H1 (cell line): ENCODE data around the gene TEX2. TPM values are rescaled to one million over a fixed set of nuclear protein-coding genes. Genes with fewer than 3 reads are reported as not detected.

Experiments used
- CTCF ChIA-PET: fragments of 300-600 bp; sonication (Branson Sonifier 250); formaldehyde crosslinking; loops from one replicate; lab custom pipeline; 2021; ENCODE audit not compliant: partially characterized antibody; lab: Charles Lee
- POLR2A ChIA-PET: fragments of 300-600 bp; sonication (Branson Sonifier 250); formaldehyde crosslinking; loops from one replicate; lab custom pipeline; 2021; ENCODE audit warnings: inconsistent platforms; ENCODE audit not compliant: partially characterized antibody; lab: Charles Lee
- DNase-seq, 2 experiments: peaks; one replicate each; pipeline versions ENCODE4 v3.0.0 to v3.0.0-alpha.2; 2010 to 2022; ENCODE audit warnings: low spot score in 2 of 2, low read depth in 1 of 2, mixed read lengths in 1 of 2
- FAIRE-seq: peaks from 2 replicates; lab custom pipeline; 2011; peaks lifted over from hg19 to GRCh38; lab: Jason Lieb, UNC
- H2AFZ ChIP-seq: 2 replicates; pipeline ENCODE4 v1.8.1; 2012; ENCODE audit warnings: low read length, inconsistent platforms
- H2AK5ac ChIP-seq: 2 replicates; pipeline ENCODE4 v1.6.1; 2013; ENCODE audit warnings: low read depth, low read length
- H2BK120ac ChIP-seq: replicated peaks from 2 replicates; pipeline ENCODE3; 2013; ENCODE audit warnings: low read depth, low read length, inconsistent platforms
- H2BK12ac ChIP-seq: 2 replicates; pipeline ENCODE4 v1.6.1; 2013; ENCODE audit warnings: low read depth, low read length
- H2BK15ac ChIP-seq: 2 replicates; pipeline ENCODE4 v1.6.1; 2013; ENCODE audit warnings: low read length
- H2BK20ac ChIP-seq: 2 replicates; pipeline ENCODE4 v1.6.1; 2013; ENCODE audit warnings: low read length
- H2BK5ac ChIP-seq: 2 replicates; pipeline ENCODE4 v1.6.1; 2013; ENCODE audit warnings: low read depth, low read length
- H3K14ac ChIP-seq: 2 replicates; pipeline ENCODE4 v1.6.1; 2013; ENCODE audit warnings: inconsistent platforms; ENCODE audit not compliant: insufficient read length
- H3K18ac ChIP-seq: 2 replicates; pipeline ENCODE4 v1.6.1; 2013; ENCODE audit warnings: low read length; ENCODE audit errors: extremely low read depth
- H3K23ac ChIP-seq: 2 replicates; pipeline ENCODE4 v1.6.1; 2013; ENCODE audit warnings: inconsistent platforms; ENCODE audit not compliant: insufficient read length
- H3K23me2 ChIP-seq: 2 replicates; pipeline ENCODE4 v1.6.1; 2013; ENCODE audit warnings: low read depth, low read length
- H3K27ac ChIP-seq: 2 replicates; pipeline ENCODE4 v1.6.1; 2011; ENCODE audit warnings: low read depth, low read length, inconsistent platforms
- H3K27me3 ChIP-seq, 4 experiments: replicated peaks in 1 of 4; 1 replicate in 1 of 4; 2 replicates in 3 of 4; pipeline versions ENCODE4 v1.6.1 to v1.8.1; 2011 to 2013; ENCODE audit warnings: low read length in 3 of 4, mild to moderate bottlenecking in 3 of 4, inconsistent platforms in 2 of 4, mixed read lengths in 2 of 4, moderate library complexity in 1 of 4; ENCODE audit not compliant: control insufficient read depth in 3 of 4, insufficient read depth in 3 of 4; ENCODE audit errors: extremely low read depth in 1 of 4
- H3K36me3 ChIP-seq, 4 experiments: 2 replicates each; pipeline versions ENCODE4 v1.6.1 to v1.8.1; 2011 to 2013; ENCODE audit warnings: mild to moderate bottlenecking in 4 of 4, low read length in 3 of 4, moderate library complexity in 2 of 4, control low read depth in 1 of 4, inconsistent platforms in 1 of 4; ENCODE audit not compliant: insufficient read depth in 4 of 4, control insufficient read depth in 2 of 4
- H3K4ac ChIP-seq: replicated peaks from 2 replicates; pipeline ENCODE3; 2013; ENCODE audit warnings: low read length, low read depth, mixed read lengths, inconsistent platforms; ENCODE audit not compliant: insufficient read length
- H3K4me1 ChIP-seq, 4 experiments: replicated peaks in 1 of 4; 1 replicate in 1 of 4; 2 replicates in 3 of 4; pipeline versions ENCODE4 v1.6.1 to v1.8.1; 2011 to 2013; ENCODE audit warnings: low read length in 3 of 4, inconsistent platforms in 2 of 4, mixed read lengths in 1 of 4; ENCODE audit not compliant: insufficient read depth in 4 of 4, control insufficient read depth in 3 of 4
- H3K4me2 ChIP-seq, 2 experiments: 2 replicates each; pipeline versions ENCODE4 v1.6.1 to v1.8.1; 2011 to 2013; ENCODE audit warnings: low read depth in 2 of 2, low read length in 2 of 2, control low read depth in 1 of 2, inconsistent platforms in 1 of 2, mild to moderate bottlenecking in 1 of 2; ENCODE audit not compliant: insufficient read depth in 1 of 2
- H3K4me3 ChIP-seq, 4 experiments: fragments of 200-600, 300-600 bp in 1 of 4; sonication (generic), shearing (Covaris generic), sonication (Bioruptor Twin) in 1 of 4; 2 replicates each; pipeline versions ENCODE4 v1.5.1 to v1.8.1; 2011 to 2016; ENCODE audit warnings: low read length in 4 of 4, low read depth in 3 of 4, control low read depth in 2 of 4, inconsistent platforms in 2 of 4, mild to moderate bottlenecking in 2 of 4, mixed read lengths in 1 of 4, moderate library complexity in 1 of 4; ENCODE audit not compliant: insufficient read depth in 2 of 4; ENCODE audit errors: extremely low read depth in 1 of 4
- H3K56ac ChIP-seq: replicated peaks from 2 replicates; pipeline ENCODE3; 2013; ENCODE audit warnings: low read depth, mild to moderate bottlenecking, mixed read lengths, low read length, inconsistent platforms; ENCODE audit not compliant: insufficient read length
- H3K79me1 ChIP-seq: 2 replicates; pipeline ENCODE4 v1.6.1; 2013; ENCODE audit warnings: low read depth, low read length, control low read depth
- H3K79me2 ChIP-seq, 2 experiments: 2 replicates each; pipeline versions ENCODE4 v1.6.1 to v1.8.1; 2012 to 2013; ENCODE audit warnings: low read length in 2 of 2, mild to moderate bottlenecking in 2 of 2, inconsistent platforms in 1 of 2; ENCODE audit not compliant: insufficient read depth in 2 of 2, control insufficient read depth in 1 of 2
- H3K9ac ChIP-seq, 4 experiments: replicated peaks in 1 of 4; 1 replicate in 1 of 4; 2 replicates in 3 of 4; pipeline versions ENCODE4 v1.6.1 to v1.8.1; 2011 to 2013; ENCODE audit warnings: low read depth in 3 of 4, low read length in 3 of 4, control low read depth in 2 of 4, mild to moderate bottlenecking in 2 of 4, moderate library complexity in 2 of 4, inconsistent platforms in 1 of 4; ENCODE audit errors: extremely low read depth in 1 of 4
- H3K9me3 ChIP-seq, 2 experiments: 2 replicates each; pipeline versions ENCODE4 v1.6.1 to v1.8.1; 2012 to 2013; ENCODE audit warnings: mild to moderate bottlenecking in 2 of 2, moderate library complexity in 2 of 2, control low read depth in 1 of 2, inconsistent platforms in 1 of 2, low read depth in 1 of 2, low read length in 1 of 2, mixed read lengths in 1 of 2; ENCODE audit not compliant: insufficient read depth in 2 of 2
- H4K20me1 ChIP-seq, 2 experiments: replicated peaks in 1 of 2; 2 replicates each; pipeline versions ENCODE3 to v1.8.1; 2011 to 2013; ENCODE audit warnings: inconsistent platforms in 2 of 2, low read length in 2 of 2, mild to moderate bottlenecking in 1 of 2; ENCODE audit not compliant: insufficient read depth in 2 of 2, control insufficient read depth in 1 of 2
- H4K5ac ChIP-seq: 2 replicates; pipeline ENCODE4 v1.6.1; 2013; ENCODE audit warnings: low read length, low read depth, mixed read lengths, inconsistent platforms; ENCODE audit not compliant: insufficient read length
- H4K8ac ChIP-seq: 2 replicates; pipeline ENCODE4 v1.8.0; 2013; ENCODE audit warnings: mild to moderate bottlenecking, moderate library complexity, low read length, inconsistent platforms; ENCODE audit not compliant: insufficient read depth; ENCODE audit errors: extremely low read depth
- H4K91ac ChIP-seq: replicated peaks from 2 replicates; pipeline ENCODE3; 2013; ENCODE audit warnings: low read length, mixed read lengths, inconsistent platforms; ENCODE audit not compliant: insufficient read length
- RNF2 ChIP-seq: fragments of 200-900, 300-1000 bp; sonication (generic); IDR thresholded peaks from 2 replicates; pipeline ENCODE4 v1.7.1; 2016; ENCODE audit warnings: borderline replicate concordance, low read depth, mild to moderate bottlenecking, antibody characterized with exemption, low read length; ENCODE audit not compliant: poor library complexity, severe bottlenecking; ENCODE audit errors: missing control alignments
- ZNF274 ChIP-seq: IDR thresholded peaks from 2 replicates; pipeline ENCODE4 v1.7.0; 2012; ENCODE audit warnings: low read length, borderline replicate concordance; ENCODE audit errors: extremely low read depth
- WGBS, 2 experiments: shearing (Covaris generic) in 1 of 2; methylation state at CpG; one replicate each; pipeline versions ENCODE4 v1.1.6 to v1.1.7; 2013 to 2015; ENCODE audit warnings: low lambda C conversion rate in 2 of 2, mixed read lengths in 2 of 2, inconsistent platforms in 1 of 2, low coverage in 1 of 2, missing lambda C conversion rate in 1 of 2; ENCODE audit not compliant: insufficient replicate concordance in 2 of 2, insufficient coverage in 1 of 2, insufficient read length in 1 of 2; ENCODE audit errors: extremely low coverage in 1 of 2, missing lambda C conversion rate in 1 of 2; 5-methylcytosine and 5-hydroxymethylcytosine counted together
- polyA plus RNA-seq, 7 experiments: library from polyadenylated mRNA; depleted of rRNA in 3 of 7; stranded (reverse) in 5 of 7; unstranded in 2 of 7; fragments of >200 nt in 5 of 7; fragments of 200-250 nt in 2 of 7; gene quantifications; 1 replicate in 5 of 7; 2 replicates in 1 of 7; 4 replicates in 1 of 7; pipeline versions ENCODE4 v1.2.1 to v1.2.3, GENCODE V29; 2011 to 2013; ENCODE audit warnings: missing spikeins in 2 of 7, mixed read lengths in 2 of 7
- total RNA-seq: library from RNA; stranded (reverse); fragmentation: NEBNext Ultra II Directional; extraction: Animal tissue kit (Norgen Biotek cat#: 25700); gene quantifications from 2 replicates; pipeline ENCODE4 v1.2.1, GENCODE V29; 2021
- TF ChIP-seq, protein P1 (sequence below), 3 experiments: IDR thresholded peaks; 1 replicate in 2 of 3; 2 replicates in 1 of 3; pipeline versions ENCODE4 v1.5.1 to v1.6.1; 2011; ENCODE audit warnings: low read length in 3 of 3, mild to moderate bottlenecking in 3 of 3, inconsistent platforms in 2 of 3, low read depth in 1 of 3, moderate library complexity in 1 of 3; ENCODE audit not compliant: insufficient read depth in 1 of 3; ENCODE audit errors: control extremely low read depth in 1 of 3
- TF ChIP-seq, protein P2 (sequence below): IDR thresholded peaks from 2 replicates; pipeline ENCODE4 v1.6.1; 2012; ENCODE audit warnings: low read length, inconsistent platforms

Gene TEX2
- total and polyA plus RNA-seq, 2 of the 8 experiments (the other 6 are each of a cell fraction or from before 2014, with no cell fraction given), result 6.1 to 15.6 TPM

DNA sequence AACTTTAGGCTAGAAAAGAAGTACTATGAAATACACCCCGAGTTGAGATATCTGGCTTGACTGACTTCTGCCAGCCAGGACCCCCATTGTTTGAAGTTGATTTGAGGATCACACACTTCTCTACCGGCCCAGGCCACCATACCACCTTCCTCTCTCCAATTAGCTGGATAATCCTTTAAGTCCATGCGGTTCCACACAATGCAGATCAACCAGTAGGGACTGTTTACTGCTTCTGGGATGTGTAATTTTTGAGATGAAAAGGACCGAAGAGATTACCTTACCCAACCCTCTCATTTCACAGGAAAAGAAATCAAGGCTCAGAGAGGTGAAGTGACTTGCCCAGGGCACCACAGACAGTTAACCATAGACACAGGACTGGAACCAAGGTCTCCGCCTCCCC lies 153.7 kb downstream of the TEX2 start:
- no peak overlapping the region for H3K4me3 ChIP-seq
- H2AFZ ChIP-seq, result no peak overlapping the region
- ChIA-PET CTCF (interaction anchor here (0.6 to 1.8 kb wide), 5 partner anchors 12 to 107 kb away, joined by 3 to 4 read pairs (median 4); no protein-coding TSS in a partner anchor), POLR2A (interaction anchor here (1.0 to 2.1 kb wide), 2 partner anchors 9 to 20 kb away, joined by 3 to 8 read pairs; partner anchors contain the start of gene ERN1)
- H3K18ac ChIP-seq, result no peak overlapping the region
- no peaks in the 10 kb centered on the region for H4K20me1 ChIP-seq
- no peak overlapping the region for H3K27ac ChIP-seq
- 95% methylated on average over 5 of the region's 5 CpGs; no CpG with 5 or more reads in 1 of the 2 experiments for WGBS, 2 experiments
- no peak overlapping the region for H2BK5ac ChIP-seq
- no peaks in the 10 kb centered on the region for H3K79me2 ChIP-seq
- H2AK5ac ChIP-seq, result no peak overlapping the region
- no peak overlapping the region for H3K23ac ChIP-seq
- H2BK12ac ChIP-seq, result no peak overlapping the region; the same call in 1 of the 2 replicates
- no peak overlapping the region for H2BK15ac ChIP-seq
- no peak overlapping the region for H4K8ac ChIP-seq
- no peaks in the 10 kb centered on the region for H3K9me3 ChIP-seq
- H2BK120ac ChIP-seq, result no peak overlapping the region
- H4K91ac ChIP-seq, result no peak overlapping the region
- H2BK20ac ChIP-seq, result no peak overlapping the region
- H3K4me1 ChIP-seq, result peaks cover 0 to 3% (median 0%) of the 10 kb centered on the region in 4 experiments; a peak in 1 of 7 replicates
- no peak overlapping the region for H3K14ac ChIP-seq
- H3K4ac ChIP-seq, result no peak overlapping the region
- H3K27me3 ChIP-seq, result no peaks in the 10 kb centered on the region
- H3K4me2 ChIP-seq, result no peak overlapping the region
- DNase-seq (no peak), FAIRE-seq (no peak)
- no peaks in the 10 kb centered on the region for H3K23me2 ChIP-seq
- TF ChIP-seq ZNF274, result no peak
- no peak for TF ChIP-seq RNF2
- TF ChIP-seq, protein P1, sequence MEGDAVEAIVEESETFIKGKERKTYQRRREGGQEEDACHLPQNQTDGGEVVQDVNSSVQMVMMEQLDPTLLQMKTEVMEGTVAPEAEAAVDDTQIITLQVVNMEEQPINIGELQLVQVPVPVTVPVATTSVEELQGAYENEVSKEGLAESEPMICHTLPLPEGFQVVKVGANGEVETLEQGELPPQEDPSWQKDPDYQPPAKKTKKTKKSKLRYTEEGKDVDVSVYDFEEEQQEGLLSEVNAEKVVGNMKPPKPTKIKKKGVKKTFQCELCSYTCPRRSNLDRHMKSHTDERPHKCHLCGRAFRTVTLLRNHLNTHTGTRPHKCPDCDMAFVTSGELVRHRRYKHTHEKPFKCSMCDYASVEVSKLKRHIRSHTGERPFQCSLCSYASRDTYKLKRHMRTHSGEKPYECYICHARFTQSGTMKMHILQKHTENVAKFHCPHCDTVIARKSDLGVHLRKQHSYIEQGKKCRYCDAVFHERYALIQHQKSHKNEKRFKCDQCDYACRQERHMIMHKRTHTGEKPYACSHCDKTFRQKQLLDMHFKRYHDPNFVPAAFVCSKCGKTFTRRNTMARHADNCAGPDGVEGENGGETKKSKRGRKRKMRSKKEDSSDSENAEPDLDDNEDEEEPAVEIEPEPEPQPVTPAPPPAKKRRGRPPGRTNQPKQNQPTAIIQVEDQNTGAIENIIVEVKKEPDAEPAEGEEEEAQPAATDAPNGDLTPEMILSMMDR (IDR thresholded peaks at IDR 0.05; ENCODE audit: control extremely low read depth in 1 of 3, insufficient read depth in 1 of 3, low read depth in 1 of 3, low read length in 3 of 3), result no peak
- TF ChIP-seq, protein P2, sequence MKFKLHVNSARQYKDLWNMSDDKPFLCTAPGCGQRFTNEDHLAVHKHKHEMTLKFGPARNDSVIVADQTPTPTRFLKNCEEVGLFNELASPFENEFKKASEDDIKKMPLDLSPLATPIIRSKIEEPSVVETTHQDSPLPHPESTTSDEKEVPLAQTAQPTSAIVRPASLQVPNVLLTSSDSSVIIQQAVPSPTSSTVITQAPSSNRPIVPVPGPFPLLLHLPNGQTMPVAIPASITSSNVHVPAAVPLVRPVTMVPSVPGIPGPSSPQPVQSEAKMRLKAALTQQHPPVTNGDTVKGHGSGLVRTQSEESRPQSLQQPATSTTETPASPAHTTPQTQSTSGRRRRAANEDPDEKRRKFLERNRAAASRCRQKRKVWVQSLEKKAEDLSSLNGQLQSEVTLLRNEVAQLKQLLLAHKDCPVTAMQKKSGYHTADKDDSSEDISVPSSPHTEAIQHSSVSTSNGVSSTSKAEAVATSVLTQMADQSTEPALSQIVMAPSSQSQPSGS, result no peak
- H3K36me3 ChIP-seq, result no peaks in the 10 kb centered on the region
- no peak overlapping the region for H3K9ac ChIP-seq
- H3K79me1 ChIP-seq, result no peaks in the 10 kb centered on the region
- H3K56ac ChIP-seq, result no peak overlapping the region
- no peak overlapping the region for H4K5ac ChIP-seq
